Measurements from ENCODE around the gene ME3. TPM values are rescaled to one million over a fixed set of nuclear protein-coding genes. Genes with fewer than 3 reads are reported as not detected.

The ME3 gene
- total RNA-seq, 4 donors from 2014 or later: 11.0 to 47.8 (median 44.1) TPM

DNA sequence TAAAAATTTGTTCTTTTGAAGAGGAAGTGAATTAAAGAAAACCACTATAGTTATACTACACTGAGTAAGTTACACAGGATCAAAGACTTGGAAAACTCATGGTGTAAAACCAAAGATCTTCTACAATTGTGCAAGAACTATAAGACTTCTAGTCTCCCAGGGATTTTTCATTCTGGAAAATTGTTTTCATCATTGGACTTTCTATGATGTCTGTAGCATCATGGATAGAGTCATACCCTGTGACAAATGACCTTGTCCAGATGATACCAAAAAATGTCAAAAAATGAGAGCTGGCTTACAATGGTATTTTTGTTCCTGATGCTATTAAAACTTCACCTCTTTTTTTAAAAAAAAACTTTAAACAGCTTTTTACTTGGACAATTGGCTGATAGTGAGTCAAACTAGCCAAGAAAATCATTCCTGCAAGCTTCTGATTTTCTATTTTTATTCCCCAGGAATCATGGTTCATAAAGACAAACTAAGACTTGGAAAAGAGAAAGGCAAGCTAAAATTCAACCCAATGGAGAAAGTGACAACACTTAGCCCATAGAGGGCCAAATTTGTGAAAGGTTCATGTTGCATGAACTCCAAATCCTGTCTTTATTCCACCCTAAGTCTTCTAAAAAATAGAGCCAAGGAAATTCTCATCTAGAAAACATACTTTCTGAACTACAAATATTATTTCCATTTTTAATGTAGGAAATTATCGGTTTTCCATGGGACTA lies 30.7 kb downstream of the ME3 start:
- ATAC-seq: no peak
- 71 to 80% methylated on average over 1 of the region's 1 CpG for WGBS, 2 donors (ENCODE audit: low coverage in 1 of 2)
- H3K4me3 ChIP-seq: no peak overlapping the region
- TF ChIP-seq, protein P1, sequence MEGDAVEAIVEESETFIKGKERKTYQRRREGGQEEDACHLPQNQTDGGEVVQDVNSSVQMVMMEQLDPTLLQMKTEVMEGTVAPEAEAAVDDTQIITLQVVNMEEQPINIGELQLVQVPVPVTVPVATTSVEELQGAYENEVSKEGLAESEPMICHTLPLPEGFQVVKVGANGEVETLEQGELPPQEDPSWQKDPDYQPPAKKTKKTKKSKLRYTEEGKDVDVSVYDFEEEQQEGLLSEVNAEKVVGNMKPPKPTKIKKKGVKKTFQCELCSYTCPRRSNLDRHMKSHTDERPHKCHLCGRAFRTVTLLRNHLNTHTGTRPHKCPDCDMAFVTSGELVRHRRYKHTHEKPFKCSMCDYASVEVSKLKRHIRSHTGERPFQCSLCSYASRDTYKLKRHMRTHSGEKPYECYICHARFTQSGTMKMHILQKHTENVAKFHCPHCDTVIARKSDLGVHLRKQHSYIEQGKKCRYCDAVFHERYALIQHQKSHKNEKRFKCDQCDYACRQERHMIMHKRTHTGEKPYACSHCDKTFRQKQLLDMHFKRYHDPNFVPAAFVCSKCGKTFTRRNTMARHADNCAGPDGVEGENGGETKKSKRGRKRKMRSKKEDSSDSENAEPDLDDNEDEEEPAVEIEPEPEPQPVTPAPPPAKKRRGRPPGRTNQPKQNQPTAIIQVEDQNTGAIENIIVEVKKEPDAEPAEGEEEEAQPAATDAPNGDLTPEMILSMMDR (IDR thresholded peaks at IDR 0.05): peak in 1 of 4 experiments; percentile 12
- TF ChIP-seq POLR2AphosphoS5 (IDR thresholded peaks at IDR 0.05): no peak
- no peak for TF ChIP-seq EP300 (IDR thresholded peaks at IDR 0.05)
- TF ChIP-seq POLR2A (IDR thresholded peaks at IDR 0.05): no peak
- peaks cover 0 to 25% (median 0%) of the 10 kb centered on the region in 3 donors for H3K4me1 ChIP-seq
- no peak overlapping the region for H3K27ac ChIP-seq
- H3K9me3 ChIP-seq: no peaks in the 10 kb centered on the region
- H3K27me3 ChIP-seq: no peaks in the 10 kb centered on the region
- no peaks in the 10 kb centered on the region for H3K36me3 ChIP-seq

DNA sequence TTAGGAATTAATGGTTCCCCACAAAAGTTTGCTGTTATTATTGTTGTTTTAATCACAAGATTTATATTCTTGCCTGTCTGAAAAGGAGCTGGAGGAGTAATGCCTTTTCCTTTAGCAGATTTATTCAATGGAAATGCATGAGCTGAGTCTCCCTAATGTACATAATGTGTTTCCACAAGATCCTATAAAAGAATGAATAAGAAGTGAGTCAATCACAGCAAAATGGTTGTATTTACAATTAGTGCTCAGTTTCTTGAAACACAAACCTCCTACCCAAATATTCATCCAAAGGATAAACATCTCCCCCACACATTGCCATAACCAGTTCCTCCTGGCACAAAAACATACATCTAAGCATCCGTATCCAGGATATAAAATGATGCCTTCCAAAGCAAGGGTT lies 33.3 kb downstream of the ME3 start:
- TF ChIP-seq EP300 (IDR thresholded peaks at IDR 0.05): no peak
- no peak for TF ChIP-seq POLR2A (IDR thresholded peaks at IDR 0.05)
- TF ChIP-seq POLR2AphosphoS5 (IDR thresholded peaks at IDR 0.05): no peak
- TF ChIP-seq, protein P1 (IDR thresholded peaks at IDR 0.05): no peak
- Histone ChIP-seq H3K4me3 (no peak overlapping the region), H3K27me3 (no peaks in the 10 kb centered on the region), H3K4me1 (peaks cover 0 to 35% (median 0%) of the 10 kb centered on the region in 3 donors), H3K36me3 (no peaks in the 10 kb centered on the region), H3K9me3 (no peaks in the 10 kb centered on the region), H3K27ac (no peak overlapping the region)
- no peak for ATAC-seq
- no CpG with 5 or more reads among the region's 1 CpG for WGBS, 2 donors (ENCODE audit: low coverage in 1 of 2)

DNA sequence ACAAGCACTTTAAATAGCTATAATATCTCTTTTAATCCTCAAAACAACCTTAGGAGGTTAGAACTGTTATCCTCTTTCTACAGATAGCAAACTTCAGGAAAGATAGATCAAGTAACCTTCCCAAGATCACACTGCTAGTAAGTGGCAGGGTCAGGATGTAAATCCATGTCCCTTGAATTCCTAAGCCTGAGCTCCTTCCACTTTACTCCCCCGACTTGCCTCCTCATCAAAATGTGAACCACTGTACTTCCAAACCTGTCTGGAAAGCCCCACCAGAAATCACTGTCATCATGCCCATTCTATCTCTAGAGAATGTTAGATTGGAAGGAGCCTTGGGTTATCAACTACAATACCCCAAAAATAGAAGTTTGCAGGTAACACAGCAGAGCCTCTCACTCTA lies 33.7 kb downstream of the ME3 start:
- Histone ChIP-seq H3K27ac (no peak overlapping the region), H3K27me3 (no peaks in the 10 kb centered on the region), H3K4me3 (no peak overlapping the region), H3K36me3 (no peaks in the 10 kb centered on the region), H3K9me3 (no peaks in the 10 kb centered on the region), H3K4me1 (peaks cover 0 to 35% (median 0%) of the 10 kb centered on the region in 3 donors)
- no peak for ATAC-seq
- 60 to 89% methylated on average over 1 of the region's 1 CpG for WGBS, 2 donors (ENCODE audit: low coverage in 1 of 2)
- no peak for TF ChIP-seq EP300 (IDR thresholded peaks at IDR 0.05)
- no peak for TF ChIP-seq POLR2AphosphoS5 (IDR thresholded peaks at IDR 0.05)
- no peak for TF ChIP-seq POLR2A (IDR thresholded peaks at IDR 0.05)
- TF ChIP-seq, protein P1 (IDR thresholded peaks at IDR 0.05): no peak

DNA sequence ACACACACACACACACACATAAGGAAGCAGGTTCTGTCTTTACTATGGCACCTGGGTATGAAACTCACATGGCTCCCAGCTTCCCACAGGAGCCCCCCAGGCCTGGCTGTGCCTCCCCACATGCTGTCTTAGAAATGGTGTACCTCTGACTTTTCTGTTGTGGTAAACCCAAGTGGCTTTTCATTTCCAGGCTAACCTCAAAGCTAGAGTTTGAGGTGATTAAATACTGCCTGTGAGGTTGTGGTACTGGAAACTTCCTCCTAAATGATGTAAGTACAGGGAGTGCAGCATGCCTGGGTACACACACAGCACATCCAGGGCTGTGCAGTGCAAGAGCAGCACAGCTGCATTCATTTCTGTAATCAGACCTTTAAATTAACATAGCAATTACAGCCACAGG lies 34.4 kb downstream of the ME3 start:
- TF ChIP-seq EP300 (IDR thresholded peaks at IDR 0.05) (no peak), POLR2A (IDR thresholded peaks at IDR 0.05) (no peak), POLR2AphosphoS5 (IDR thresholded peaks at IDR 0.05) (no peak)
- TF ChIP-seq, protein P1 (IDR thresholded peaks at IDR 0.05): no peak
- no peak overlapping the region for H3K4me3 ChIP-seq
- no peak overlapping the region for H3K27ac ChIP-seq
- no peak for ATAC-seq
- no peaks in the 10 kb centered on the region for H3K9me3 ChIP-seq
- no peaks in the 10 kb centered on the region for H3K36me3 ChIP-seq
- no peaks in the 10 kb centered on the region for H3K27me3 ChIP-seq
- H3K4me1 ChIP-seq: peaks cover 0 to 34% (median 0%) of the 10 kb centered on the region in 3 donors

DNA sequence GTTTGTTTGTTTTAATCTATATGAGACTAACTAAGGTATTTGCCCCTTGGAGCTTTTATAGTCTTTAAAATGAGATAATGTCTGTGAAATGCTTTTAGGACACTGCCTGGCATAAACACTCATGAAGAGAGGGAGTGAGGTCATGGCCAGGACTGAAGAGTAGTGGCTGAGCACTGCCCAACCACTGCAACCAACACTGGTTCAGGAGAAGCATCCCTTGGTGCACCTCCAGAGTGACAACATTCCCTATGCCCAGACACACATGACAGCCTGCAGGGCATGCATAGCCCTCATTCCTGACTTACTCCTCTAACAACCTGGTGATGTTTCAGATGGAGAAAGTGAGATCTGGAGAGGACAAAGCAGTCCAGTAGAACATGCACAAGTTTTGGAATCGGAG lies 36.1 kb downstream of the ME3 start:
- TF ChIP-seq POLR2A (IDR thresholded peaks at IDR 0.05) (no peak), POLR2AphosphoS5 (IDR thresholded peaks at IDR 0.05) (no peak), EP300 (IDR thresholded peaks at IDR 0.05) (no peak)
- TF ChIP-seq, protein P1 (IDR thresholded peaks at IDR 0.05): no peak
- no peak overlapping the region for H3K4me3 ChIP-seq
- peak overlapping the region in 2 of 4 donors; percentile 30 to 40 for H3K27ac ChIP-seq
- 36 to 54% methylated on average over 1 of the region's 1 CpG for WGBS, 2 donors (ENCODE audit: low coverage in 1 of 2)
- H3K27me3 ChIP-seq: no peaks in the 10 kb centered on the region
- no peaks in the 10 kb centered on the region for H3K36me3 ChIP-seq
- peaks cover 0 to 28% (median 0%) of the 10 kb centered on the region in 3 donors for H3K4me1 ChIP-seq
- no peaks in the 10 kb centered on the region for H3K9me3 ChIP-seq
- no peak for ATAC-seq

Measured in gastroesophageal sphincter (tissue), 4 donors.